HepG2 (cell line): ENCODE data around the gene GLDN. TPM values are rescaled to one million over a fixed set of nuclear protein-coding genes. Genes with fewer than 3 reads are reported as not detected.

Experiments
- AHDC1 ChIP-seq: sonication (generic); formaldehyde crosslinking; IDR thresholded peaks from 2 replicates; pipeline ENCODE4 v1.5.1; 2020; ENCODE audit warnings: mild to moderate bottlenecking, missing genetic modification reagents, borderline replicate concordance
- DDIT3 ChIP-seq: sonication (generic); formaldehyde crosslinking; IDR thresholded peaks from 2 replicates; pipeline ENCODE4 v1.4.0; 2020; ENCODE audit warnings: mild to moderate bottlenecking, missing genetic modification reagents
- E2F5 ChIP-seq: sonication (generic); formaldehyde crosslinking; conservative IDR thresholded peaks from 2 replicates; pipeline ENCODE4 v1.4.0; 2020; ENCODE audit warnings: missing genetic modification reagents
- FOXK1 ChIP-seq: sonication (generic); formaldehyde crosslinking; IDR thresholded peaks from 2 replicates; pipeline ENCODE4 v1.4.0; 2020; ENCODE audit warnings: low read depth, missing genetic modification reagents, borderline replicate concordance
- FOXM1 ChIP-seq: sonication (generic); formaldehyde crosslinking; IDR thresholded peaks from 2 replicates; pipeline ENCODE4 v1.5.0; 2020; ENCODE audit warnings: missing genetic modification reagents
- HNF1A ChIP-seq, 2 experiments: sonication (generic) in 1 of 2; formaldehyde crosslinking in 1 of 2; IDR thresholded peaks; 2 replicates each; pipeline versions ENCODE4 v1.4.0 to v1.6.1; 2016 to 2020; ENCODE audit warnings: borderline replicate concordance in 1 of 2, low read depth in 1 of 2, mild to moderate bottlenecking in 1 of 2, missing genetic modification reagents in 1 of 2
- KMT2B ChIP-seq: IDR thresholded peaks from 2 replicates; pipeline ENCODE4 v1.6.1; 2016; ENCODE audit warnings: missing genetic modification reagents, missing compliant biosample characterization
- MTA3 ChIP-seq: sonication (generic); formaldehyde crosslinking; IDR thresholded peaks from 2 replicates; pipeline ENCODE4 v1.4.0; 2020; ENCODE audit warnings: missing genetic modification reagents
- PATZ1 ChIP-seq: sonication (generic); formaldehyde crosslinking; IDR thresholded peaks from 2 replicates; pipeline ENCODE4 v1.4.0; 2020; ENCODE audit warnings: missing genetic modification reagents
- POGZ ChIP-seq: sonication (generic); formaldehyde crosslinking; IDR thresholded peaks from 2 replicates; pipeline ENCODE4 v1.4.0; 2020; ENCODE audit warnings: mild to moderate bottlenecking, missing genetic modification reagents
- TEAD3 ChIP-seq: optimal IDR thresholded peaks from 2 replicates; pipeline ENCODE3; 2016; ENCODE audit warnings: borderline replicate concordance
- ZBTB20 ChIP-seq: sonication (generic); formaldehyde crosslinking; IDR thresholded peaks from 2 replicates; pipeline ENCODE4 v1.8.1; 2023; ENCODE audit warnings: missing genetic modification reagents, low read depth, mild to moderate bottlenecking, borderline replicate concordance
- ZNF484 ChIP-seq: sonication (generic); formaldehyde crosslinking; IDR thresholded peaks from 2 replicates; pipeline ENCODE4 v1.5.1; 2020; ENCODE audit warnings: mild to moderate bottlenecking, low read depth, missing genetic modification reagents, borderline replicate concordance
- ZNF670 ChIP-seq: sonication (generic); formaldehyde crosslinking; IDR thresholded peaks from 2 replicates; pipeline ENCODE4 v1.8.0; 2022; ENCODE audit warnings: mild to moderate bottlenecking, missing genetic modification reagents, borderline replicate concordance
- polyA plus RNA-seq, 8 experiments: library from polyadenylated mRNA; depleted of rRNA in 3 of 8; stranded (reverse) in 7 of 8; unstranded in 1 of 8; fragments of >200 nt; fragmentation: Illumina TruSeq in 4 of 8; extraction: Trizol in 4 of 8; gene quantifications; 2 replicates each; pipeline versions ENCODE4 v1.2.1 to v1.2.3, GENCODE V29; 2011 to 2016; ENCODE audit warnings: low read depth in 4 of 8, missing spikeins in 1 of 8, mixed read lengths in 1 of 8; ENCODE audit not compliant: insufficient read depth in 1 of 8
- total RNA-seq, 5 experiments: library from RNA; depleted of rRNA; stranded (reverse); fragments of >200 nt; fragmentation: Illumina TruSeq; extraction: Trizol; gene quantifications; 2 replicates each; pipeline ENCODE4 v1.2.3, GENCODE V29; 2016; ENCODE audit warnings: low read depth in 1 of 5

GLDN gene
- total and polyA plus RNA-seq, 2 of the 13 experiments (the other 11 are each of a cell fraction or from before 2014, with no cell fraction given) = 0.86 to 1.0 TPM

- TF ChIP-seq PATZ1 (CRISPR knock-in tag) (peak; percentile 34; the same call in 1 of the 2 replicates), ZNF484 (CRISPR knock-in tag) (no peak), ZBTB20 (CRISPR knock-in tag) (peak; percentile 92; the same call in 1 of the 2 replicates), E2F5 (CRISPR knock-in tag) (no peak), KMT2B (CRISPR knock-in tag) (no peak), FOXK1 (CRISPR knock-in tag) (peak; percentile 66; the same call in 1 of the 2 replicates), AHDC1 (CRISPR knock-in tag) (peak; percentile 64; the same call in 1 of the 2 replicates), POGZ (0 out of 2 replicates have a peak, but pooled peaks have one; percentile 36), HNF1A (IDR thresholded peaks at IDR 0.05; ENCODE audit: low read depth) (no peak), HNF1A (CRISPR knock-in tag; IDR thresholded peaks at IDR 0.05; ENCODE audit: borderline replicate concordance) (no peak), ZNF670 (CRISPR knock-in tag) (no peak), FOXM1 (CRISPR knock-in tag) (no peak), MTA3 (CRISPR knock-in tag) (no peak), DDIT3 (CRISPR knock-in tag) (no peak), TEAD3 (CRISPR knock-in tag) (peak; percentile 40)
Measured at GRCh38 chr15:51312166-51313073, 29.0 kb upstream of the GLDN start (continued).
